Measurements from ENCODE around the gene UST.
"Not testable (repeated sequence)": the region's sequence is repeated elsewhere in the genome, so short reads cannot be mapped to it uniquely, and the experiment has no call there.

The UST gene

GRCh38 chr6:148768646-148769270, 21.9 kb downstream of the UST start:
- DNase-seq = no peak

- no peak for DNase-seq
These were observed 22.6 kb downstream of the UST start for GRCh38 chr6:148769304-148769968.

GRCh38 chr6:148770408-148771211, 23.8 kb downstream of the UST start:
- no peak for DNase-seq

- no peak for DNase-seq
These were observed 24.4 kb downstream of the UST start for GRCh38 chr6:148771212-148771601.

GRCh38 chr6:148771896-148772554, 25.2 kb downstream of the UST start:
- no peak for DNase-seq

GRCh38 chr6:148775161-148775560, 28.3 kb downstream of the UST start:
- no peak for DNase-seq

- peak; percentile 4 for DNase-seq
These were observed 29.8 kb downstream of the UST start for GRCh38 chr6:148776321-148777308.

- DNase-seq = no peak
These were observed 32.3 kb downstream of the UST start for GRCh38 chr6:148779142-148779562.

- not testable (repeated sequence) for DNase-seq
These were observed 33.6 kb downstream of the UST start for GRCh38 chr6:148780423-148780822.

- no peak for DNase-seq
These were observed 34.1 kb downstream of the UST start for GRCh38 chr6:148780918-148781436.

- DNase-seq = no peak
These were observed 43.1 kb downstream of the UST start for GRCh38 chr6:148789948-148790347.

GRCh38 chr6:148790404-148790803, 43.6 kb downstream of the UST start:
- no peak for DNase-seq

- no peak for DNase-seq
These were observed 44.0 kb downstream of the UST start for GRCh38 chr6:148790817-148791216.

GRCh38 chr6:148791372-148791771, 44.5 kb downstream of the UST start:
- DNase-seq = no peak

- no peak for DNase-seq
These were observed 46.9 kb downstream of the UST start for GRCh38 chr6:148793721-148794120.

GRCh38 chr6:148794797-148795196, 48.0 kb downstream of the UST start:
- no peak for DNase-seq

GRCh38 chr6:148795563-148795962, 48.7 kb downstream of the UST start:
- DNase-seq = no peak

GRCh38 chr6:148799647-148800046, 52.8 kb downstream of the UST start:
- no peak for DNase-seq

- DNase-seq = no peak
These were observed 53.7 kb downstream of the UST start for GRCh38 chr6:148800536-148800935.

GRCh38 chr6:148803979-148804378, 57.1 kb downstream of the UST start:
- DNase-seq = no peak

GRCh38 chr6:148805777-148806176, 58.9 kb downstream of the UST start:
- no peak for DNase-seq

- DNase-seq = no peak
These were observed 61.0 kb downstream of the UST start for GRCh38 chr6:148807784-148808183.

Data from T1000 (cell line).